ENCODE data around the gene RCHY1.
"Not testable (repeated sequence)": the region's sequence is repeated elsewhere in the genome, so short reads cannot be mapped to it uniquely, and the experiment has no call there.

The RCHY1 gene

DNA sequence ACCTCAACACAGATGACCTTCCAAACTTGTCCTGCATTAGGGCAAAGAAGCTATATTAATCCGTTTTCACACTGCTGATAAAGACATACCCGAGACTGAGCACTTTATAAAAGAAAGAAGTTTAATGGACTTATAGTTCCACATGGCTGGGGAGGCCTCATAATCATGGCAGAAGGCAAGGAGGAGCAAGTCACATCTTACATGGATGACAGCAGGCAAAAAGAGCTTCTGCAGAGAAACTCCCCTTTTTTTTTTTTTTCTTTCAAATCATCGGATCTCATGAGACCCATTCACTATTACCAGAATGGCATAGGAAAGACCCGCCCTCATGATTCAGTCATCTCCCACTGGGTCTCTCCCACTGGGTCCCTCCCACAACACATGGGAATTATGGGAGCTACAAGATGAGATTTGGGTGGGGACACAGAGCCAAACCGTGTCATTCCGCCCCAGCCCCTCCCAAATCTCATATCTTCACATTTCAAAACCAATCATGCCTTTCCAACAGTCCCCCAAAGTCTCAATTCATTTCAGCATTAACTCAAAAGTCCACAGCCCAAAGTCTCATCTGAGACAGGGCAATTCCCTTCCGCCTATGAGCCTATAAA lies 17.4 kb upstream of the RCHY1 start:
- H3K27me3 Mint-ChIP-seq, H3K27ac Mint-ChIP-seq, H3K4me3 Mint-ChIP-seq, H3K4me1 Mint-ChIP-seq, ATAC-seq: not testable (repeated sequence)
- peaks cover 41% of the 10 kb centered on the region for H3K36me3 Mint-ChIP-seq
- peaks cover 13% of the 10 kb centered on the region for H3K9me3 Mint-ChIP-seq

DNA sequence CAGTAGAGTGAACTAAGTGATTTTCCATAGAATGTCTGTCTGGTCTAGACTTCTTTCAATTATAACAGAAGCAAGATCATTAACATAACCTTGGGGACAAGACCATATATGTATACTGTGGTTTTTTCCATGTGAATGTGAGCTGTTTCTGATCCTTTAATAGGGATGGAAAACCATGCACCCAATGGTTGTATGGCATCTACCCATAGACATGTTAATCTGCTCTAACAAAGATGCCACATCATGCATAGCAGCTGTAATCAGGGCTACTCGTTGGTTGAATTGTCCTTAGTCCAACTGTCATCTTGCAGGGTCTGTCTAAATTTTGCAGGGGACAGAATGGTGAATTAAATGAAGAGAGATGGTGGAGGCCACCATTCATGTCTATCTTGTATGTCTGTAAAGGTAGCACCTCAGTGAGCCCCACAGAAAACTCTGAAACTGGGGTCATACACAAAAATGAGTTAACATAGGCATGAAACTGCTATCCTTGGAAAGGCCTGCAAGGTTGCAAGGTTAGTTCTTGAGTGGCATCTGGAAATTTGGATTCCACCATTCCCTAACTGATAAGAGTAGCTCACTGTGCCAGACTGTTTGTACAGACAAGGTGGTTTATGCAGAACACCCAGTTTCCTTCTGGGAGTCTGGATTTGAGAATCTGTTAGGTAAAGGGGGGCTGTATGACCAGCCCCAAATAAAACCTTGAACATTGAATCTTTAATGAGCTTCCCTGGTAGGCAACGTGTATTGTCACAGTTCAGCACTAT lies 16.5 kb upstream of the RCHY1 start:
- Mint-ChIP-seq H3K36me3 (peaks cover 50% of the 10 kb centered on the region), H3K27me3 (no peaks in the 10 kb centered on the region), H3K4me3 (no peak overlapping the region), H3K27ac (no peak overlapping the region), H3K9me3 (peaks cover 13% of the 10 kb centered on the region), H3K4me1 (peaks cover 3% of the 10 kb centered on the region)
- ATAC-seq: no peak

DNA sequence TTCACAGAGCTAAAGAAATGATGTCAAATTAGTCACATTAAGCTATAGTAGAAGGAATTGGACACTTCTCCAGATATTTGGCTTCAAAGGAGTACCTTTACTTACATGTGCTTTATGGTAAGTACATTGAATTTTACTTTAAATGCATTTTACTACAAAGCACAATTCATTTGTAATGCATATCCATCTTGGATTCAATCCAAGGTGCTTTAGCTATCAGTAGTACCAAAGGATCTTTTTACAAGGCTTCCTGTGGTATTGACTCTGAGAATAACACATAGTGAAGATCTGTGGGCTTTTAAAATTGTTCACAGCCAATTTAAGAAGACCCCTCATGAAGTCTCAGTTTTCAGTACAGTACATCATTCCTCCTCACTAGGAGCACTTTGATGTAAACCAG lies 13.3 kb upstream of the RCHY1 start:
- H3K27me3 Mint-ChIP-seq: no peaks in the 10 kb centered on the region
- H3K9me3 Mint-ChIP-seq: peaks cover 8% of the 10 kb centered on the region
- no peak overlapping the region for H3K27ac Mint-ChIP-seq
- peaks cover 14% of the 10 kb centered on the region for H3K4me1 Mint-ChIP-seq
- no peak for ATAC-seq
- no peak overlapping the region for H3K4me3 Mint-ChIP-seq
- H3K36me3 Mint-ChIP-seq: peaks cover 67% of the 10 kb centered on the region

- Mint-ChIP-seq H3K4me3 (no peak overlapping the region), H3K27me3 (no peaks in the 10 kb centered on the region), H3K36me3 (peaks cover 59% of the 10 kb centered on the region), H3K4me1 (peaks cover 17% of the 10 kb centered on the region), H3K9me3 (no peaks in the 10 kb centered on the region), H3K27ac (no peak overlapping the region)
- no peak for ATAC-seq
Observed at GRCh38 chr4:75525910-75526309, 11.7 kb upstream of the RCHY1 start.

DNA sequence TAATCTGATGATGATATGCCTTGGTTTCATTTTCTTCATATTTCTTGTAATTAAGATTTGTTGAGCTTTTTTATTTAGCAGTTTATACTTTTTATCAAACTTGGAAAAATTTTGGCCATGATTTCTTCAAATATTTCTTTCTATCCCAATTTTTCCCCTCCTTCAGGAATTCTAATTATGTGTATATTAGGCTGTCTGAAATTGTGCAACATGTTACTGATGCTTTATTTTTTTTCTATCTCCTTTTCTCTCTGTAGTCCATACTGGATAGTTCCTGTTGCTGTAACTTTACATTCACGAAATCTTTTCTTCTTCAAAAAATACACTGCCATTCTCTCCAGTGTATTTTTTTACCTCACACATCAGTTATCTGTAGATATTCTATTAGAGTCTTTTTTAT lies 10.9 kb upstream of the RCHY1 start:
- no peak for ATAC-seq
- H3K36me3 Mint-ChIP-seq: peaks cover 59% of the 10 kb centered on the region
- no peak overlapping the region for H3K27ac Mint-ChIP-seq
- peaks cover 26% of the 10 kb centered on the region for H3K4me1 Mint-ChIP-seq
- H3K27me3 Mint-ChIP-seq: no peaks in the 10 kb centered on the region
- no peaks in the 10 kb centered on the region for H3K9me3 Mint-ChIP-seq
- H3K4me3 Mint-ChIP-seq: no peak overlapping the region

DNA sequence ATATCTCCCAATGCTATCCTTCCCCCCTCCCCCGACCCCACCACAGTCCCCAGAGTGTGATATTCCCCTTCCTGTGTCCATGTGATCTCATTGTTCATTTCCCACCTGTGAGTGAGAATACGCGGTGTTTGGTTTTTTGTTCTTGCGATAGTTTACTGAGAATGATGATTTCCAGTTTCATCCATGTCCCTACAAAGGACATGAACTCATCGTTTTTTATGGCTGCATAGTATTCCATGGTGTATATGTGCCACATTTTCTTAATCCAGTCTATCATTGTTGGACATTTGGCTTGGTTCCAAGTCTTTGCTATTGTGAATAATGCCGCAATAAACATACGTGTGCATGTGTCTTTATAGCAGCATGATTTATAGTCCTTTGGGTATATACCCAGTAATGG lies 5.2 kb upstream of the RCHY1 start:
- ATAC-seq, H3K9me3 Mint-ChIP-seq, H3K27ac Mint-ChIP-seq, H3K4me3 Mint-ChIP-seq, H3K27me3 Mint-ChIP-seq: not testable (repeated sequence)
- peaks cover 24% of the 10 kb centered on the region for H3K4me1 Mint-ChIP-seq
- H3K36me3 Mint-ChIP-seq: peaks cover 53% of the 10 kb centered on the region

GRCh38 chr4:75516144-75516543 lies 1.9 kb upstream of the RCHY1 start:
- no peak overlapping the region for H3K27ac Mint-ChIP-seq
- peaks cover 32% of the 10 kb centered on the region for H3K36me3 Mint-ChIP-seq
- no peak overlapping the region for H3K4me3 Mint-ChIP-seq
- no peak for ATAC-seq
- peaks cover 23% of the 10 kb centered on the region for H3K4me1 Mint-ChIP-seq
- H3K9me3 Mint-ChIP-seq: no peaks in the 10 kb centered on the region
- no peaks in the 10 kb centered on the region for H3K27me3 Mint-ChIP-seq

DNA sequence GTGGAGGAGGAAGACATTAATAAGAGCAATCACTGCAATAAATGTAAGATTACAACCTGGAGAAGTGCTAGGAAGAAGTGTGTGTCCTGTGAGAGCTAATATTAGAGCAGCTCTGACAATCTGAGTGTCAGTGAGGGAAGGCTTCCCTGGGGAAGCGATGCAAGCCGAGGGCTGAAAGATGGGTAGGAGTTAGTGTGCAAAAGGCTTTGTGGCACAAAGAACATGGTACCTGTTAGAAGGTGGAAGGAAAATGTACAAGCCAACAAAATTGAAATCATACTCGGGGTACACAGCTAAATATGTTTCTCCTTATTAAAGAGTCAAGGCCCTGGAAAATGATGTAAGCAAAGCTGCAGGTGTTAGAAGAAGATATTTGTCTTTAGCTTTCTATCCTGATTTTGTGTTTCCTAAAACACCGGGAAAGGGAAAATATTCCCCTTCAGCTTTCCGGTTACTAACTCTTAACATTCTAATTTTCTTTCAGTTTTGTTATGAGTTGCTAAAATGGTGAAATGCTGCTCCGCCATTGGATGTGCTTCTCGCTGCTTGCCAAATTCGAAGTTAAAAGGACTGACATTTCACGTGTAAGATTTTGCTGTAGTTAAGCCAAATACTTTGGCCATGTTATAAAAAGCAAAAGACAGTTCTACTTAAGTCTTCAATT lies 878 bp upstream of the RCHY1 start:
- no peaks in the 10 kb centered on the region for H3K27me3 Mint-ChIP-seq
- H3K9me3 Mint-ChIP-seq: no peaks in the 10 kb centered on the region
- ATAC-seq: no peak
- peaks cover 27% of the 10 kb centered on the region for H3K36me3 Mint-ChIP-seq
- H3K4me1 Mint-ChIP-seq: peaks cover 22% of the 10 kb centered on the region
- H3K27ac Mint-ChIP-seq: no peak overlapping the region
- no peak overlapping the region for H3K4me3 Mint-ChIP-seq

GRCh38 chr4:75513526-75514130 lies 575 bp downstream of the RCHY1 start:
- H3K9me3 Mint-ChIP-seq: peaks cover 3% of the 10 kb centered on the region
- H3K4me3 Mint-ChIP-seq: no peak overlapping the region
- ATAC-seq: peak; percentile 0
- H3K27ac Mint-ChIP-seq: no peak overlapping the region
- peaks cover 25% of the 10 kb centered on the region for H3K36me3 Mint-ChIP-seq
- H3K4me1 Mint-ChIP-seq: peaks cover 28% of the 10 kb centered on the region
- H3K27me3 Mint-ChIP-seq: no peaks in the 10 kb centered on the region

DNA sequence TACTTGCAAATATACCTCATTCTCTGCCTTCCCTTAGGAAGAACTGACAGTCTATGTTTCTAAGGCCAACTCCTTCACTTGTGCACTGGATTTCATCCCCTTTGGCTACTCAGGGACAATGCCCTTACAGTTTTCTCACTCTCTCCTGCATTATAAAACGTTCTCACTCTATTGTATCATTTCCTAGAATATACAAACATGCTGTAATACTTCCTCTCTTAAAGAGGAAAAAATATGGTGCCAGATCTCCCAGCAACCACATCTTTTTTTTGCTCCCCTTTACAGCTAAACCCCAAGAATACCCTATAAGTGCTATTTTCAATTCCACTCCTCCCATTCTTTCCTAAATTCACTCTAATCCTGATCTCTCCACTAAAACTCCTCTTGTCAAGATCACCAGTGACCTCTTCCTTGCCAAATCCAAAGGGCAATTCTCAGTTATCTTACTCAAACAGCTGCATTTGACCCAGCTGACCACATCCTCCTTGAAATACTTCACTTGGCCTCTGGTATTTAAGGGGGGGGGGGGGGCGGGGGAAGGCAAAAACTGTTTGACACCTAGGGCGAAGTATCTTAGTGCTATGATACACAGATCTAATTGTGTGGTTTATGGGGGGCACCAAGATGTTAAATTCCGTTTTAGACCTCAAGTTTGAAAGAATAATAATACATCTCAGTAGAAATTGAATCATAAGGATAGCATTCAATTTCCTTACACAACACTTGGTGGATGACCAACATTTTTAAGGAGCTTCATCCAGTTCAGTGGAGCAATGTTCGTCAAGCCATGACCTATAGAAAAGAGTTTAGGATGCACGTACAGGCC lies 1.6 kb downstream of the RCHY1 start:
- no peak overlapping the region for H3K27ac Mint-ChIP-seq
- peaks cover 24% of the 10 kb centered on the region for H3K36me3 Mint-ChIP-seq
- H3K9me3 Mint-ChIP-seq: peaks cover 3% of the 10 kb centered on the region
- ATAC-seq: no peak
- H3K4me3 Mint-ChIP-seq: no peak overlapping the region
- H3K4me1 Mint-ChIP-seq: peaks cover 28% of the 10 kb centered on the region
- H3K27me3 Mint-ChIP-seq: no peaks in the 10 kb centered on the region

- Mint-ChIP-seq H3K4me1 (peaks cover 35% of the 10 kb centered on the region), H3K9me3 (peaks cover 3% of the 10 kb centered on the region)
Observed at GRCh38 chr4:75511841-75512240, 2.4 kb downstream of the RCHY1 start.

GRCh38 chr4:75509592-75509991 lies 4.6 kb downstream of the RCHY1 start:
- Mint-ChIP-seq H3K4me1 (peaks cover 35% of the 10 kb centered on the region), H3K36me3 (peaks cover 39% of the 10 kb centered on the region)
- H3K27ac Mint-ChIP-seq, ATAC-seq, H3K4me3 Mint-ChIP-seq, H3K9me3 Mint-ChIP-seq, H3K27me3 Mint-ChIP-seq: not testable (repeated sequence)

More at GRCh38 chr4:75511841-75512240, 2.4 kb downstream of the RCHY1 start:
- Mint-ChIP-seq H3K36me3 (peaks cover 27% of the 10 kb centered on the region), H3K4me3 (no peak overlapping the region), H3K27me3 (no peaks in the 10 kb centered on the region), H3K27ac (no peak overlapping the region)
- ATAC-seq: no peak

- peaks cover 39% of the 10 kb centered on the region for H3K36me3 Mint-ChIP-seq
- peaks cover 30% of the 10 kb centered on the region for H3K4me1 Mint-ChIP-seq
- peaks cover 3% of the 10 kb centered on the region for H3K9me3 Mint-ChIP-seq
- H3K4me3 Mint-ChIP-seq: no peak overlapping the region
- H3K27ac Mint-ChIP-seq: no peak overlapping the region
- ATAC-seq: no peak
- H3K27me3 Mint-ChIP-seq: no peaks in the 10 kb centered on the region
Observed at GRCh38 chr4:75505630-75506029, 8.6 kb downstream of the RCHY1 start.

DNA sequence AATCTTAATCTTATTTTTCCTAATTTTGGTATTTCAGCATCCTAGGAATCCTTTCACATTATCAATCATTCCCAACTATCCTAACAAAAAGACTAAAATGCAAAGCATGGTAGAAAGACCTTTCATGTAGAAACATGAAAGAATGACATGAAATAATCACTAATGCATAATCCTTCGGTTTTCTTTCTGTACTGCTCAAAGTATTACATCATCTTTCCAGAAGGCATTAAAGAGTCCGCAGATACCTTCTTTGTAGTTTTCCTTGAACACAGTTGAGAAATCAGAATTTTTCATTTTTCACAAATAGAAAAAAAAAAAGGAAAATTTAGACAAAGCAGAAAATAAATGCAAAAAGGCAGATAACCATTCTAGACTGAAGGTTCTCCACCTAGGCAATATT lies 11.5 kb downstream of the RCHY1 start:
- Mint-ChIP-seq H3K27me3 (no peaks in the 10 kb centered on the region), H3K36me3 (peaks cover 49% of the 10 kb centered on the region), H3K27ac (no peak overlapping the region), H3K4me1 (peaks cover 25% of the 10 kb centered on the region), H3K4me3 (no peak overlapping the region), H3K9me3 (peaks cover 3% of the 10 kb centered on the region)
- ATAC-seq: no peak

- Mint-ChIP-seq H3K27me3 (no peaks in the 10 kb centered on the region), H3K9me3 (peaks cover 3% of the 10 kb centered on the region), H3K4me1 (peaks cover 27% of the 10 kb centered on the region), H3K36me3 (peaks cover 48% of the 10 kb centered on the region), H3K4me3 (no peak overlapping the region), H3K27ac (no peak overlapping the region)
- no peak for ATAC-seq
Observed at GRCh38 chr4:75499900-75500299, 14.3 kb downstream of the RCHY1 start.

All from stimulated activated memory B cell treated with anti-CD40 and anti-IgM and Interleukin-4, amounts not matched to agents 10 μg/mL and 1 μg/mL and 100 μg/mL, for 72 hours (primary cell).